SK-N-SH treated with all-trans-retinoic acid at 6 μM for 48 hours (cell line): Measurements from ENCODE around the gene CYP4F22.
"Not testable (repeated sequence)": the region's sequence is repeated elsewhere in the genome, so short reads cannot be mapped to it uniquely, and the experiment has no call there.

ENCODE experiments used
- ATAC-seq: fragments of 200-7000 bp; cut with Tn5 transposase; 3 replicates; pipeline ENCODE4 v1.9.1; 2020; ENCODE audit warnings: mild to moderate bottlenecking, moderate library complexity
- ARNTL ChIP-seq: fragments of 450-650 bp; formaldehyde crosslinking; IDR thresholded peaks from 2 replicates; pipeline ENCODE4 v1.5.0; 2020; ENCODE audit warnings: low read depth, mild to moderate bottlenecking, moderate library complexity, borderline replicate concordance
- BACH2 ChIP-seq: fragments of 250-450 bp; sonication (Bioruptor Pico); IDR thresholded peaks from 2 replicates; pipeline ENCODE4 v1.9.0; 2021; ENCODE audit warnings: mild to moderate bottlenecking, borderline replicate concordance
- CSDC2 ChIP-seq: fragments of 250-450 bp; sonication (Bioruptor Pico); IDR thresholded peaks from 2 replicates; pipeline ENCODE4 v1.5.0; 2020; ENCODE audit warnings: mild to moderate bottlenecking, moderate library complexity
- ESRRG ChIP-seq: fragments of 250-450 bp; sonication (Bioruptor Pico); IDR thresholded peaks from 2 replicates; pipeline ENCODE4 v1.6.1; 2021; ENCODE audit warnings: mild to moderate bottlenecking
- GLIS3 ChIP-seq: fragments of 250-450 bp; sonication (Bioruptor Pico); IDR thresholded peaks from 2 replicates; pipeline ENCODE4 v1.5.0; 2020; ENCODE audit warnings: mild to moderate bottlenecking, moderate library complexity
- ISL1 ChIP-seq: fragments of 250-450 bp; sonication (Bioruptor Pico); IDR thresholded peaks from 2 replicates; pipeline ENCODE4 v2.1.2; 2022; ENCODE audit warnings: mild to moderate bottlenecking, moderate library complexity
- OSR1 ChIP-seq: fragments of 250-450 bp; sonication (Bioruptor Pico); IDR thresholded peaks from 2 replicates; pipeline ENCODE4 v1.8.0; 2022; ENCODE audit warnings: moderate library complexity, mild to moderate bottlenecking, inconsistent platforms
- RARB ChIP-seq: fragments of 250-450 bp; sonication (Bioruptor Pico); IDR thresholded peaks from 2 replicates; pipeline ENCODE4 v1.8.0; 2021; ENCODE audit warnings: mild to moderate bottlenecking, moderate library complexity
- TCF4 ChIP-seq: fragments of 250-450 bp; sonication (Bioruptor Pico); IDR thresholded peaks from 2 replicates; pipeline ENCODE4 v1.8.0; 2021; ENCODE audit warnings: mild to moderate bottlenecking, moderate library complexity, borderline replicate concordance
- TOX ChIP-seq: fragments of 250-450 bp; sonication (Bioruptor Pico); IDR thresholded peaks from 2 replicates; pipeline ENCODE4 v1.8.0; 2021; ENCODE audit warnings: mild to moderate bottlenecking, moderate library complexity, borderline replicate concordance
- ZFP3 ChIP-seq: fragments of 250-450 bp; sonication (Bioruptor Pico); IDR thresholded peaks from 2 replicates; pipeline ENCODE4 v1.5.0; 2020; ENCODE audit warnings: mild to moderate bottlenecking, moderate library complexity
- ZNF565 ChIP-seq: fragments of 450-650 bp; formaldehyde crosslinking; conservative IDR thresholded peaks from 2 replicates; pipeline ENCODE4 v1.5.0; 2020; ENCODE audit warnings: low read depth, mild to moderate bottlenecking, moderate library complexity
- ZNF70 ChIP-seq: fragments of 450-650 bp; formaldehyde crosslinking; IDR thresholded peaks from 2 replicates; pipeline ENCODE4 v1.5.0; 2020; ENCODE audit warnings: mild to moderate bottlenecking, moderate library complexity
- TF ChIP-seq, protein P1 (sequence below): fragments of 250-450 bp; sonication (Bioruptor Pico); IDR thresholded peaks from 2 replicates; pipeline ENCODE4 v1.8.0; 2020; ENCODE audit warnings: mild to moderate bottlenecking, moderate library complexity, borderline replicate concordance
- TF ChIP-seq, protein P2 (sequence below): fragments of 250-450 bp; sonication (Bioruptor Pico); IDR thresholded peaks from 2 replicates; pipeline ENCODE4 v1.5.0; 2020; ENCODE audit warnings: mild to moderate bottlenecking, moderate library complexity
- TF ChIP-seq, protein P3 (sequence below): fragments of 250-450 bp; sonication (Bioruptor Pico); IDR thresholded peaks from 2 replicates; pipeline ENCODE4 v1.5.1; 2020; ENCODE audit warnings: low read depth, mild to moderate bottlenecking, moderate library complexity
- TF ChIP-seq, protein P4 (sequence below): fragments of 250-450 bp; sonication (Bioruptor Pico); IDR thresholded peaks from 2 replicates; pipeline ENCODE4 v1.8.0; 2021; ENCODE audit warnings: low read depth, mild to moderate bottlenecking, moderate library complexity, borderline replicate concordance

Gene CYP4F22

DNA sequence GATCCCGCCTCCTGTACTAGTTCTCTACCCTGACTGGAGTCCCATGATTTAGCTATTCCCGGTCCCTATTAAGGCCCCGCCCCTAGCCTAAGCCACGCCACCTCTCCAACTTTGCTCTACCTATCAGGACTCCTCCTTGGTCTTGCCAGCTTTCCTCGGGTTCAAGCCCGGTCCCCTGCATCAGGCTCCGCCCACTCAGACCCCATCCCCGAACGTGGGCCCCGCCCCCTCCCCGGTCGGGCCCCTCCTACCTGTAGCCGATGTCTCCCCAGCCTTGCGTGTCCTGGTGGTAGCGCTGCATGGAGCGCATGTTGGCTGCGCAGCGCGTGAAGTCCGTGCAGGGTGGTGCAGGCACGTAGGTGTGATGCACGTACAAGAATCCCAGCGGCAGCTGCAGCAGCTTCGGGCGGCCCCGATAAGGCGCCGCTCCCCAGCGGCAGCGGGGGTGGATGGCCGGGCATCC is 36.7 kb upstream of the CYP4F22 start (continued):
- TF ChIP-seq, protein P1, sequence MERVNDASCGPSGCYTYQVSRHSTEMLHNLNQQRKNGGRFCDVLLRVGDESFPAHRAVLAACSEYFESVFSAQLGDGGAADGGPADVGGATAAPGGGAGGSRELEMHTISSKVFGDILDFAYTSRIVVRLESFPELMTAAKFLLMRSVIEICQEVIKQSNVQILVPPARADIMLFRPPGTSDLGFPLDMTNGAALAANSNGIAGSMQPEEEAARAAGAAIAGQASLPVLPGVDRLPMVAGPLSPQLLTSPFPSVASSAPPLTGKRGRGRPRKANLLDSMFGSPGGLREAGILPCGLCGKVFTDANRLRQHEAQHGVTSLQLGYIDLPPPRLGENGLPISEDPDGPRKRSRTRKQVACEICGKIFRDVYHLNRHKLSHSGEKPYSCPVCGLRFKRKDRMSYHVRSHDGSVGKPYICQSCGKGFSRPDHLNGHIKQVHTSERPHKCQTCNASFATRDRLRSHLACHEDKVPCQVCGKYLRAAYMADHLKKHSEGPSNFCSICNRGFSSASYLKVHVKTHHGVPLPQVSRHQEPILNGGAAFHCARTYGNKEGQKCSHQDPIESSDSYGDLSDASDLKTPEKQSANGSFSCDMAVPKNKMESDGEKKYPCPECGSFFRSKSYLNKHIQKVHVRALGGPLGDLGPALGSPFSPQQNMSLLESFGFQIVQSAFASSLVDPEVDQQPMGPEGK (CRISPR knock-in tag), result no peak
- TF ChIP-seq, protein P2, sequence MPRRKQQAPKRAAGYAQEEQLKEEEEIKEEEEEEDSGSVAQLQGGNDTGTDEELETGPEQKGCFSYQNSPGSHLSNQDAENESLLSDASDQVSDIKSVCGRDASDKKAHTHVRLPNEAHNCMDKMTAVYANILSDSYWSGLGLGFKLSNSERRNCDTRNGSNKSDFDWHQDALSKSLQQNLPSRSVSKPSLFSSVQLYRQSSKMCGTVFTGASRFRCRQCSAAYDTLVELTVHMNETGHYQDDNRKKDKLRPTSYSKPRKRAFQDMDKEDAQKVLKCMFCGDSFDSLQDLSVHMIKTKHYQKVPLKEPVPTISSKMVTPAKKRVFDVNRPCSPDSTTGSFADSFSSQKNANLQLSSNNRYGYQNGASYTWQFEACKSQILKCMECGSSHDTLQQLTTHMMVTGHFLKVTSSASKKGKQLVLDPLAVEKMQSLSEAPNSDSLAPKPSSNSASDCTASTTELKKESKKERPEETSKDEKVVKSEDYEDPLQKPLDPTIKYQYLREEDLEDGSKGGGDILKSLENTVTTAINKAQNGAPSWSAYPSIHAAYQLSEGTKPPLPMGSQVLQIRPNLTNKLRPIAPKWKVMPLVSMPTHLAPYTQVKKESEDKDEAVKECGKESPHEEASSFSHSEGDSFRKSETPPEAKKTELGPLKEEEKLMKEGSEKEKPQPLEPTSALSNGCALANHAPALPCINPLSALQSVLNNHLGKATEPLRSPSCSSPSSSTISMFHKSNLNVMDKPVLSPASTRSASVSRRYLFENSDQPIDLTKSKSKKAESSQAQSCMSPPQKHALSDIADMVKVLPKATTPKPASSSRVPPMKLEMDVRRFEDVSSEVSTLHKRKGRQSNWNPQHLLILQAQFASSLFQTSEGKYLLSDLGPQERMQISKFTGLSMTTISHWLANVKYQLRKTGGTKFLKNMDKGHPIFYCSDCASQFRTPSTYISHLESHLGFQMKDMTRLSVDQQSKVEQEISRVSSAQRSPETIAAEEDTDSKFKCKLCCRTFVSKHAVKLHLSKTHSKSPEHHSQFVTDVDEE (CRISPR knock-in tag), result no peak

DNA sequence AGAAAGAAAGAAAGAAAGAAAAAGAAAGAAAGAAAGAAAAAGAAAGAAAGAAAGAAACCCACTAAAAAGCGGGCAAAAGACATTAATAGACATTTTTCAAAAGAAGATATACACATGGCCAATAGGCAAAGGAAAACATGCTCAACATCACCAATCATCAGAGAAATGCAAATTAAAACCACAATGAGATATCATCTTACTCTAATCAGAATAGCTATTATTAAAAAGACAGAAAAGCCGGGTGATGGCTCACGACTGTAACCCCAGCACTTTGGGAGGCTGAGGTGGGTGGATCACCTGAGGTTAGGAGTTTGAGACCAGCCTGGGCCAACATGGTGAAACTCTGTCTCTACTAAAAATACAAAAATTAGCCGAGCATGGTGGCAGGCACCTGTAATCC is 34.5 kb upstream of the CYP4F22 start:
- ATAC-seq, result not testable (repeated sequence)

DNA sequence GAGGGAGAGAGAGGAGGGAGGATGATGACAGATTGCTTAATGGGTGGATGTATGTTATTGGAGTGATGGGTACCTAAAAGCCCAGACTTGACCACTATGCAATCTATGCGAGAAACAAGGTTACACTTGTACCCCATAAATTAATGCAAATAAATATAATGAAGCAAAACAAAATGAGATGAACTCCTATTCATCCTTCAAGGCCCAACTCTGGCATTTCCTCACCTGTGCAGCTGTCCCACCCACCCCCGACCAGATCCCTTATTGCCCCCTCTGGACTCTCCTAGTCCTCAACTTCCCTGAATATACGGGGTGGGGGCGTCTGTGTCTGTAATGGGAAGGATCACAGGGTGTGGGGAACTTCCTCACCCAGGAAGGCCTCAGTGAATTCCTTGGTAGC is 33.2 kb upstream of the CYP4F22 start:
- ATAC-seq, result no peak
- TF ChIP-seq ISL1 (CRISPR knock-in tag) (no peak), ZFP3 (CRISPR knock-in tag) (peak; percentile 73)
- TF ChIP-seq, protein P3, sequence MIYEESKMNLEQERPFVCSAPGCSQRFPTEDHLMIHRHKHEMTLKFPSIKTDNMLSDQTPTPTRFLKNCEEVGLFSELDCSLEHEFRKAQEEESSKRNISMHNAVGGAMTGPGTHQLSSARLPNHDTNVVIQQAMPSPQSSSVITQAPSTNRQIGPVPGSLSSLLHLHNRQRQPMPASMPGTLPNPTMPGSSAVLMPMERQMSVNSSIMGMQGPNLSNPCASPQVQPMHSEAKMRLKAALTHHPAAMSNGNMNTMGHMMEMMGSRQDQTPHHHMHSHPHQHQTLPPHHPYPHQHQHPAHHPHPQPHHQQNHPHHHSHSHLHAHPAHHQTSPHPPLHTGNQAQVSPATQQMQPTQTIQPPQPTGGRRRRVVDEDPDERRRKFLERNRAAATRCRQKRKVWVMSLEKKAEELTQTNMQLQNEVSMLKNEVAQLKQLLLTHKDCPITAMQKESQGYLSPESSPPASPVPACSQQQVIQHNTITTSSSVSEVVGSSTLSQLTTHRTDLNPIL (CRISPR knock-in tag), result no peak

DNA sequence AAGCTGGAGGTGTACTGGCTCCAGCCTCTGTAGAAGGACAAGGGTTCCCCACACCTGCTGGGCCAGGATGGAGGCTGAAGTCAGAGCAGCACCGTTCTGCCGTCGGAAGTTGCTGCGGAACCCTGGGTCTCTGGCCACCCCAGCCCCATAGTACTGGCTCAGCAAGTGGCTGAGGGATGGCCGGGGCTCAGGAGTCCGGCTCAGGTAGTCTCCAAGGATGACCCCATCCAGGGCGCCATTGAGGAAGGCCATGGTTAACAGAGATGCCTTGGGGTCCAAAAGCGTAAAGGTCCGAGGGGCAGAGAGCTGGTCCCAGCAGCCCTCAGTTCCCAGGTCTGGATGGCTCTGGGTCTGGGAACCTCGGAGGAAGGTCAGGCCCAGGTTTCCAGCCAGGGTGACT is 32.7 kb upstream of the CYP4F22 start:
- ATAC-seq, result no peak
- TF ChIP-seq ESRRG (CRISPR knock-in tag), result no peak
- no peak for TF ChIP-seq ZNF565
- no peak for TF ChIP-seq ARNTL (CRISPR knock-in tag)
- no peak for TF ChIP-seq CSDC2 (CRISPR knock-in tag)
- TF ChIP-seq ZFP3 (CRISPR knock-in tag), result no peak
- TF ChIP-seq, protein P4, sequence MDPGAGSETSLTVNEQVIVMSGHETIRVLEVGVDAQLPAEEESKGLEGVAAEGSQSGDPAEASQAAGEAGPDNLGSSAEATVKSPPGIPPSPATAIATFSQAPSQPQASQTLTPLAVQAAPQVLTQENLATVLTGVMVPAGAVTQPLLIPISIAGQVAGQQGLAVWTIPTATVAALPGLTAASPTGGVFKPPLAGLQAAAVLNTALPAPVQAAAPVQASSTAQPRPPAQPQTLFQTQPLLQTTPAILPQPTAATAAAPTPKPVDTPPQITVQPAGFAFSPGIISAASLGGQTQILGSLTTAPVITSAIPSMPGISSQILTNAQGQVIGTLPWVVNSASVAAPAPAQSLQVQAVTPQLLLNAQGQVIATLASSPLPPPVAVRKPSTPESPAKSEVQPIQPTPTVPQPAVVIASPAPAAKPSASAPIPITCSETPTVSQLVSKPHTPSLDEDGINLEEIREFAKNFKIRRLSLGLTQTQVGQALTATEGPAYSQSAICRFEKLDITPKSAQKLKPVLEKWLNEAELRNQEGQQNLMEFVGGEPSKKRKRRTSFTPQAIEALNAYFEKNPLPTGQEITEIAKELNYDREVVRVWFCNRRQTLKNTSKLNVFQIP, result no peak
- TF ChIP-seq OSR1, result no peak
- TF ChIP-seq GLIS3 (CRISPR knock-in tag), result no peak
- no peak for TF ChIP-seq TOX (CRISPR knock-in tag)
- no peak for TF ChIP-seq TCF4 (CRISPR knock-in tag)
- TF ChIP-seq, protein P3 (CRISPR knock-in tag), result no peak
- no peak for TF ChIP-seq RARB (CRISPR knock-in tag)

DNA sequence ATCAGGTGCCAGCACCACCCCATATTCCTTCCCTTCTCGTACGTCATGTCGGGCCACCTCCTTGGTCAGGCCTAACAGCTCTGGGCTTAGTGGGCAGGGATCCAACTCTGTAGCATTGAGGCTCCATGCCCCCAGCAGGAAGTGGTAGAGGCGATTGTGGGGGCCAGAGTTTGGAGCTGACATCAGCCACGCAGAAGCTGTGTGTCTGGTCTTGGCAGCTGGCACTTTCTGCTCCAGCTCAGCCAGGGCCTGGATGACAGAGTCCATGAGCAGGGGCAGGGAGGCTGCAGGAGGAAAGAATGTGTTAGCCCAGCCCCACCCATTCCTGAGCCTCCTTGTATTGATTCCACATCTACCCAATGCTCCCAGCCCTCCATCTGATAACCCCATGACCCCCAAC is 32.0 kb upstream of the CYP4F22 start:
- TF ChIP-seq GLIS3 (CRISPR knock-in tag), result no peak
- TF ChIP-seq ZFP3 (CRISPR knock-in tag), result no peak
- no peak for TF ChIP-seq OSR1
- no peak for TF ChIP-seq BACH2 (CRISPR knock-in tag)
- TF ChIP-seq, protein P1 (CRISPR knock-in tag), result no peak
- TF ChIP-seq ZNF70, result no peak
- TF ChIP-seq, protein P2 (CRISPR knock-in tag), result no peak
- TF ChIP-seq, protein P4, result no peak
- TF ChIP-seq CSDC2 (CRISPR knock-in tag), result no peak
- no peak for TF ChIP-seq TCF4 (CRISPR knock-in tag)
- ATAC-seq, result no peak
